Liver (tissue), 3 donors: Measurements from ENCODE around the gene MAP4K2.

Experiments used
- ATF3 ChIP-seq: IDR thresholded peaks from 2 replicates; pipeline ENCODE4 v1.6.1; 2016; ENCODE audit warnings: antibody characterized with exemption
- CTCF ChIP-seq: fragments of 150-350 bp; IDR thresholded peaks from 2 replicates; pipeline ENCODE4 v1.5.1; 2017; ENCODE audit warnings: improper control_type of control experiment, low read depth, low read length; ENCODE audit not compliant: missing input control
- EGR1 ChIP-seq, 2 donors: IDR thresholded peaks; 2 replicates each; pipeline ENCODE4 v1.6.1; 2016 to 2018; ENCODE audit warnings: antibody characterized with exemption in 2 of 2, low read depth in 2 of 2
- HNF4G ChIP-seq: IDR thresholded peaks from 2 replicates; pipeline ENCODE4 v1.6.1; 2016; ENCODE audit warnings: antibody characterized with exemption
- MAX ChIP-seq: IDR thresholded peaks from 2 replicates; pipeline ENCODE4 v1.6.1; 2016; ENCODE audit warnings: antibody characterized with exemption
- NR2F2 ChIP-seq: IDR thresholded peaks from 2 replicates; pipeline ENCODE4 v1.6.1; 2016; ENCODE audit warnings: antibody characterized with exemption
- RAD21 ChIP-seq, 2 donors: IDR thresholded peaks; 2 replicates each; pipeline ENCODE4 v1.6.1; 2016; ENCODE audit warnings: antibody characterized with exemption in 2 of 2, mild to moderate bottlenecking in 2 of 2
- REST ChIP-seq: IDR thresholded peaks from 2 replicates; pipeline ENCODE4 v1.6.1; 2016; ENCODE audit warnings: antibody characterized with exemption, mild to moderate bottlenecking
- RXRA ChIP-seq, 2 donors: IDR thresholded peaks; 2 replicates each; pipeline ENCODE4 v1.6.1; 2017 to 2018; ENCODE audit warnings: antibody characterized with exemption in 2 of 2, mild to moderate bottlenecking in 1 of 2
- TAF1 ChIP-seq: conservative IDR thresholded peaks from 2 replicates; pipeline ENCODE4 v1.6.1; 2016; ENCODE audit warnings: antibody characterized with exemption, mild to moderate bottlenecking
- YY1 ChIP-seq: IDR thresholded peaks from 2 replicates; pipeline ENCODE4 v1.6.1; 2016; ENCODE audit warnings: antibody characterized with exemption, mild to moderate bottlenecking
- ZBTB33 ChIP-seq: IDR thresholded peaks from 2 replicates; pipeline ENCODE4 v1.6.1; 2016; ENCODE audit warnings: antibody characterized with exemption
- donor health status: healthy.
- donor health status: healthy.

GRCh38 chr11:64791781-64792291 is 11.2 kb downstream of the MAP4K2 start:
- TF ChIP-seq CTCF (no peak), REST (no peak), ATF3 (no peak), YY1 (no peak), MAX (no peak), NR2F2 (no peak), ZBTB33 (no peak), EGR1 (IDR thresholded peaks at IDR 0.05; ENCODE audit: low read depth in 2 of 2) (no peak), TAF1 (no peak), RXRA (IDR thresholded peaks at IDR 0.05) (no peak), RAD21 (IDR thresholded peaks at IDR 0.05) (no peak), HNF4G (no peak)
